ENCODE results near the gene KIAA1958.

GRCh38 chr9:112696461-112696860 is 209.8 kb downstream of the KIAA1958 start:
- TF ChIP-seq POLR2AphosphoS5 (IDR thresholded peaks at IDR 0.05) (no peak), CTCF (IDR thresholded peaks at IDR 0.05) (no peak)
